Hematopoietic multipotent progenitor cell treated with erythropoietin and hydrocortisone succinate and interleukin-3 and kit ligand, for 8 days (in vitro differentiated cells): Measurements from ENCODE around the gene TBX10.
"Not testable (repeated sequence)": the region's sequence is repeated elsewhere in the genome, so short reads cannot be mapped to it uniquely, and the experiment has no call there.

Experiments
- DNase-seq: peaks from one replicate; pipeline ENCODE4 v3.0.0-alpha.2; 2015

TBX10 gene

DNA sequence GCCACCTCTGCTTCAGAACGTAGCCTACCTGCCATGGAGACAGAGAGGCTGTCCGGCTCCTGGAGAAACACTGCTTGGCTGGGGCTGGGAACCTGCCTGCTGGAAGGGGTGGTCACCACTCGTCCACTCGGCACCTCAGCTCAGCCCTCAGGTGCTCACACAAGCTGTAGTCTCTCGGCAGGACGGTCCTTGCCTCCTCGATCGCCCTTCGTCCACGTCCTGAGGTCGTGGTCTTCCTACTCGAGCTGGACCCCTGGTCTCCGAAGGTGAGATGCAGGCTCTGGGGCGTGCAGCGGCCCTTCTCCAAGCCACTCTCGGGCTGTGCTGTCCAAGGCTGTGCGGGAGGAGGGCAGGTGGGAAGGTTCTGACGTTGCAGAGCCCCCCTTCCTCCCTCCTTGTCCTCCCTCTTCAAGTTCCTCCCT is at the start of gene TBX10:
Gene TBX10, minus strand, starts transcription at position 326 of the 422 bp plus-strand sequence. Its CDS starts 291 bp downstream, at position 35.
- no peak for DNase-seq

- DNase-seq, result no peak
Measured at GRCh38 chr11:67689178-67689577, 49.6 kb upstream of the TBX10 start.

GRCh38 chr11:67687986-67688385 is 48.4 kb upstream of the TBX10 start:
- no peak for DNase-seq

GRCh38 chr11:67685641-67686332 is 46.2 kb upstream of the TBX10 start:
- not testable (repeated sequence) for DNase-seq

DNA sequence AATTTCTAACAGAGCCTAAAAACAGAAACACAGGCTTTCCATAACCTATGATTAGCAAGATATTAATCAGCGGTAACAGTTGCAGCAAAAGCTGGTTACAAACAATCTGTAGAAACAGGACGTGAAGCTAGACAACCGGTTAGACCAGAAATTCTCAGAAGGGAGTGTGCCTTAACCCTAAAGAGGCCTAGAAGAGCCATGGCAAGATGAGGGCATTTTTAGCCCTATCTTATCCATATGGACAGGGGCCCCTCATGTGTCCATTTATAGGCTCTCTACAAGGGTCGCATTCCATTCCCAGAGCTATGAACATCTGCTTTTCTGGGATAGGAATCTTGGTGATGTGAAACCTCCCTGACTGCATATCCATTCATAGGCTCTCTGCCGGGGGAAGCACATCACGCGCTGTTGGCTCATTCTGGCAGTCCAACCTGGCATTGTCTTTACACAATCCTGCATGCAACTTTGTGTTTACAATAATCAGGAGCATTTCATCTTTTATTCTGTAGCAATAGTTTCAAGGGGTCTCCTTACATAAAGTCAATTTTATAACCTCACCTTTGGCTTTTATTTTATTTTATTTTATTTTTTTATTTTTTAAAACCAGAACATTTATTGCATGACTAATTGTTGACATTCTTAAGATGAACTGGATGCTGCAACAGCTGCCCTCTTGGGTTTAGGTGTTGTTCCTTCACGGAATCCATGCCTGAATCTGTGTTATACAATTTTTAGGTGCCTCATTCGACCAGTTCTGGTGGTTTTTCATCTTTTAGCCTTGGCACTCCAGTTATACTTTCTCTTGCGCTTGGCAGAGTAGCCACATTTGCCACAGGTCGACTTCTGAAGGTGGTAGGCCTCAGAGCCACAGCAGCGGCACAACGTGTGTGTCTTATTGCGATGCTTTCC is 42.8 kb upstream of the TBX10 start:
- DNase-seq, result not testable (repeated sequence)

GRCh38 chr11:67680696-67681470 is 41.3 kb upstream of the TBX10 start:
- DNase-seq, result no peak

GRCh38 chr11:67675058-67675747 is 35.6 kb upstream of the TBX10 start:
- no peak for DNase-seq

- DNase-seq, result no peak
Measured at GRCh38 chr11:67674442-67674871, 34.9 kb upstream of the TBX10 start, which contains the start of gene ALDH3B2. Gene ALDH3B2 (minus strand): TSS chr11:67674623. CDS start chr11:67666935, 7,688 bp downstream.

DNA sequence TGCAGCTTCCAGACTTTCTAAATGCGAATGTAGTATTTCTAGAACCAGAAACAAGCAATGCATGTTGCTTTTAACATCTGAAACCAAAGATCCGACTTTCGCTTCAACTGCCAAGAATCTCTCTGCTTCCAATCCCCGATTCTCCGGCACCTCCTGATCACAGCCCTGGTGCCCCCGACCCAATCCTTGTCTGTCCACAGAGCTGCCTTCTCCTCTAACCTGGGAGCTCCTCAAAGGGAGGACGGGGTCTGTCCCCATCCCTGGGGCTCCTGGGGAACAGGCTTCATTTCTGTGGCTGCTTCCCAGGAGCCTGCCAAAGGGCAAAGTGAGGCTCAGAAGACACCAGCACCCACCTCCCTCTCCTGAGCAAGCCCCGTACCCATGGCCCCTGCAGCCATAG is 34.3 kb upstream of the TBX10 start:
- no peak for DNase-seq

DNA sequence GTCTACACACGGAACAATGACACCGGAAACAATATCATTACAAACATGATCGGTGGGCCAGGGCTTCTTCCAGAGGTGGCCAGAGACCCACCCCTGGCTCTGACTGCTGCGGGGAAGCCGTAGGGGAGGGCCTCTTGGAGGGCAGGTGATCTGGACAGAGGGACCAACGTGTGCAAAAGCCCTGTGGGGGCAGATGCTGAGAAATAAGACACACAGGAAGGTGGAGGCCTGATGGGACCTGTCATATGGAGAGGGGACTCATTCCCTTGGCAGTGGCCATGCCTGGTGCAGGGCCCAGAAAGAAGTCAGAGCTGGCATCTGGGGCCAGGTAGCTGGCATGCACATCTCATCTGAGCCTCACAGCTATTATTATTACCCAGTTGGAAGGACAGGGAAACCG is 33.8 kb upstream of the TBX10 start:
- DNase-seq, result no peak

DNA sequence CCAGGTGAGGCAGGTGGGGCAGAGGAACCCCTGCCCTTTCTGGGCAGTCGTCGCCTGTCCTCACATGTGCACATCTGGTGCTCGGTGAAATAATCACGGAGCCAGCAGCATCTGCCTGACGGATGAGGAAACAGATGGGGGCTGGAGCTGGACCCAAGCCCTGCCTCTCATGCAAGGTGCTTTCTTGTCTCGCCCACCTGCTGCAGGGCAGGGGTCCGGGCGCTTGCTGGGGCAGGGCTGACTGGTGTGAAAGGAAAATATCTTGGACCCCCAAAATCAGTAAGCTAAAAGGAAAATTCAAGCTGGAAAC is 31.6 kb upstream of the TBX10 start:
- DNase-seq, result no peak

- DNase-seq, result no peak
Measured at GRCh38 chr11:67670316-67671210, 31.0 kb upstream of the TBX10 start.

DNA sequence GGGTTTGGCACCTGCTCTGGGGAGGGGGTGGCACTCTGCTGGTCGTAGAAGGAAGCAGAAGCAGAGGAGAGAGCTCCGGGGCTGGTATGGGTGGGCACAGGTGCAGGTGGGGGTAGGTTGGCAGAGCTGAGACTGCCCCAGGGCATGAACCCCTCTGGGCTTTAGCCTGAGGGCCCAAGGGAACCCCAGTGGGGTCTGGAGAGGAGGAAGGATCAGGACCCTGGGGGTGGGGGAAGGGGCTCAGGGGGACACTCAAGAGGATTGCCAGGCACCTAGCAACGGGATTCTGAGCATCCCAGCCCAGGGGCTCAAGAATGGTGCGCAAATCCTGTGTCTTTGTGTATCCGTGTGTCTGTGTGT is 28.6 kb upstream of the TBX10 start:
- DNase-seq, result no peak

- DNase-seq, result no peak
Measured at GRCh38 chr11:67667490-67668191, 28.1 kb upstream of the TBX10 start.

DNA sequence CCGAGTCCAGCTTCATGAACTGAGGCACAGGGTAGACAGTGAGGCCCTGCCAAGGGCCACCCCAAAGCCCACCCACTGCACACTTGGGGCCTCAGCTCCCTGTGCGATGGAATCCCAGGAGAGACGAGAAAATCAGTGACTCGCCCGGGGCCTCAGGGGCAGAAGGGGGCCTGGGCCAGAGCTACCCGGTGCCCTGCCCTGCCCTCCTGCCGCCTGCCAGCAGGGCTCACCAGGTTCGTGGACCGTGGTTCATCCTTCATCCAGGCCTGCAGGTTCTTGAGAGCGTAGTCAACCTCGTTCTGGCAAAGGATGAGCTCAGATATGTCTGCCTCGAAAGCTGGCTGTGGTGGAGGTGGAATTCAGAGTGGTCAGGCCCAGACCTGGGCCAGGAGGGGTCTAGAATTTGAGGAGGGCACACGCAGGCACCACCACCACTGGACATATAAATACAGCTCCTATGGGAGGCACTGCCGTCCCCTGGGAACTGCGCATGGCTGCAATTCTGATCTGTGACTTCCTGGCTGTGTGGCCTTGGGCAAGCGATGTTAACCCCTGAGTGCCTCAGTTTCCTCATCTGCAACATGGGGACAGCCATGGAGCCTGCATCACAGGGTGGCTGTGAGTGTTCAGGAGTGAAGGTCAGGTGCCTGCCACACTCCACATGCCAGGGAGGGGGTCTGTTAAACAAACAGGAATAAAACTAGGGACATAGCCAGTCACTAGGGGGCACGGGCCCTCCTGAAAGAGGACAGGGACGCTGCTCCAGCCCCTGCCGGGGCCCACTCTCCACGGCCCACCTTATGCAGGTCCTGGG is 27.3 kb upstream of the TBX10 start:
- no peak for DNase-seq

DNA sequence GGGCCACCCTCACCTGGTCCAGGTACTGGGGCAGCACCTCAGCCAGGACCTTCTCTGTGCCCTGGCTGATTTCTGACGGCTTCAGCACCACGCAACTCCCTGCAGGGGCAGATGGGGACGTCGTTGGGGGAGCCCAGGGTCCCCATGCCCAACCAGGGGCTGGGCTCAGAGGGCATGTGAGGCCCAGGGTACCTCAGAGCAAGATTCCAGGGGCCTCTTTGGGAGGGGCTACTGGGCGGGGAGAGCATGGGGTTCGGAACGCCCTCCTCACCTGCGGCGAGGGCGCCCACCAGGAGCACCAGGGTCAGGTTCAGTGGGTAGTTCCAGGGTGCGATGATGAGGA is 26.7 kb upstream of the TBX10 start:
- DNase-seq, result no peak

- no peak for DNase-seq
Measured at GRCh38 chr11:67665541-67666302, 26.2 kb upstream of the TBX10 start.

DNA sequence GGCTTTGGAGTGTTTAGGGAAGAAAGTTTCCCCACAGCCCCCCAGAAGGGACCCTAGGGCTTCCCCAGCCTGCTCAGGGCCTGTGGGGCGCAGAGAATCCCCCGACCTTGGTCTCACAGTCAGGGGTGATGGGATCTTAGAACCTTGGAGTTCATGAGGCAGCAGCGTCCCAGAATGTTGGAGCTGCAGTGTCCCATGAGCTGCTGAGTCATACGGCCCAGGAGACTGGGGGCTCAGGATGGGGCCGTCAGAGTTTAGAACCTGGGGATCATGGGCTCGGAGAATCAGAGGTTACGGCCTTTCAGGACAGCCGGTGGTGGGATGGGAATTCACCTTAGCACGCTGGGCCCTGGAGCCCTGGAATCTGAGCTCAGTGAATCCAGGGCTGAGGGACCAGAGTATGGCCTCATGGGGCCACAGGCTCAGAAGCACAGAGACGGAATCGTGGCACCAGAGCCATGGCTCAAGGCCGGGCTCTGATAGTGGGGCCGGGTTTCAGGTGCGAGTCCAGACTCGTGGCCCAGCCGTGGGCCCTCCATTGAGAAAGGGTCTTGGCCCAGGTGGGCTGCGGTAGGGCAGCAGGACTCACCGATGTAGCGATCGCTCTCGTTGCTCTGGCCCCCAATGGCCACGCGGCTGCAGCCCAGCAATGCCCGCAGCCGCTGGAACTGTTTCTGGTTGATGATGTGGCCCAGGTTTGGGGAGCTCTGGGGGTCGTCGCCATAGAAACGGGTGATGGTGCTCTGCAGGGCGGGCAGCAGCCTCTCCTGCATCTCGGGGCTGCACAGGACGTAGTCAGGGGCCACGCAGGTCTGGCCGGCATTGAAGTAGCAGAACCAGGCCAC is 25.4 kb upstream of the TBX10 start:
- no peak for DNase-seq

DNA sequence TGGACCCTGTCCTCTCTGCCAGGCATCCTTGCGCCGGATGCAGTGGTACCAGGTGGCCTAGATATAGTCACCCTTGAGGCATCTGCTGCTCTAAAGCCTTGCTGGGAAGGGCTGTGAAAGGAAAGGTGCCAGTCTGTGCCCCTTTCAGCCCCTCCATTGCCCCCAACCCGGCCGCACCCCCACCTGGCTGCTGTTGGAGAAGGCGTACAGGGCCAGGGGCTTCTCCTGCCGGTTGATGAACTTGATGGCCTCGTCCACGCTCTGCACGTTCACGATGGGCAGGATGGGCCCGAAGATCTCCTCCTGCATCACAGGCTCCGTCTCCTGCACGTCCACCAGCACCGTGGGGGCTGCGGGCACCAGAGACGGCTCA is 24.6 kb upstream of the TBX10 start:
- DNase-seq, result no peak
